ENCODE data around the gene GSAP. TPM values are rescaled to one million over a fixed set of nuclear protein-coding genes. Genes with fewer than 3 reads are reported as not detected.

GSAP gene
- total and polyA plus RNA-seq, 9 of the 15 experiments (the other 6 are each of a cell fraction or from before 2014, with no cell fraction given) = 0.13 TPM; not detected in 8

GRCh38 chr7:77316219-77316978, 99.8 kb downstream of the GSAP start:
- H3K27me3 ChIP-seq (ENCODE audit: control insufficient read depth in 2 of 2, insufficient read depth in 2 of 2, low read length in 2 of 2) = peaks cover 10 to 11% of the 10 kb centered on the region in 2 experiments; a peak in 3 of 5 replicates
- in situ Hi-C loops (cut with MboI) = no loop called here
- intact Hi-C loops (cut with micrococcal nuclease) = no loop called here
- H3K4me3 ChIP-seq = no peak overlapping the region
- no peaks in the 10 kb centered on the region for H3K4me1 ChIP-seq (replicated peaks in 1 of 2; ENCODE audit: control insufficient read depth in 2 of 2, insufficient read depth in 2 of 2, low read length in 2 of 2)
- DNase-seq (ENCODE audit: extremely low read depth in 1 of 4, low spot score in 3 of 4) (no peak), FAIRE-seq (no peak), ATAC-seq (no peak)
- H3K9me1 ChIP-seq (ENCODE audit: control insufficient read depth, insufficient read depth, low read length) = no peaks in the 10 kb centered on the region
- POLR2A ChIA-PET = interaction anchor here (1.5 kb wide), 1 partner anchor 11 kb away, joined by 3 read pairs; no protein-coding TSS in a partner anchor
- no peak overlapping the region for H2AFZ ChIP-seq (ENCODE audit: low read depth, low read length)
- no peak overlapping the region for H3K27ac ChIP-seq (ENCODE audit: extremely low read depth, low read depth, low read length)
- H3K79me2 ChIP-seq (ENCODE audit: control insufficient read depth, insufficient read depth, low read length) = no peaks in the 10 kb centered on the region
- WGBS (ENCODE audit: insufficient coverage, low coverage, missing lambda C conversion rate) = 0% methylated on average over 2 of the region's 2 CpGs
- H3K4me2 ChIP-seq (ENCODE audit: insufficient read depth, low read length) = no peak overlapping the region
- CTCF ChIA-PET (ENCODE audit: low intra/inter-chr PET ratio) = no interaction called here
- no peaks in the 10 kb centered on the region for H4K20me1 ChIP-seq (replicated peaks; ENCODE audit: control insufficient read depth, insufficient read depth, low read length)
- no peak overlapping the region for H3K9ac ChIP-seq (ENCODE audit: insufficient read depth in 1 of 2, low read depth in 2 of 2, low read length in 2 of 2)
- no TSS peak for BruUV-seq (replicated peaks)
- H3K9me3 ChIP-seq (replicated peaks; ENCODE audit: control insufficient read depth, insufficient read depth, low read depth, low read length) = no peaks in the 10 kb centered on the region
- no peaks in the 10 kb centered on the region for H3K36me3 ChIP-seq (ENCODE audit: control insufficient read depth, insufficient read depth, low read length)
- TF ChIP-seq, protein P1, sequence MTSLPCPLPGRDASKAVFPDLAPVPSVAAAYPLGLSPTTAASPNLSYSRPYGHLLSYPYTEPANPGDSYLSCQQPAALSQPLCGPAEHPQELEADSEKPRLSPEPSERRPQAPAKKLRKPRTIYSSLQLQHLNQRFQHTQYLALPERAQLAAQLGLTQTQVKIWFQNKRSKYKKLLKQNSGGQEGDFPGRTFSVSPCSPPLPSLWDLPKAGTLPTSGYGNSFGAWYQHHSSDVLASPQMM (CRISPR knock-in tag; IDR thresholded peaks at IDR 0.05) = no peak
- TF ChIP-seq LARP7 (IDR thresholded peaks at IDR 0.05) (no peak), CHD1 (IDR thresholded peaks at IDR 0.05; ENCODE audit: low read length) (no peak), ZNF444 (CRISPR knock-in tag; IDR thresholded peaks at IDR 0.05) (no peak), XRCC4 (IDR thresholded peaks at IDR 0.05; ENCODE audit: extremely low read depth, insufficient read depth, insufficient read length) (no peak), ZNF592 (IDR thresholded peaks at IDR 0.05) (no peak), RFX7 (CRISPR knock-in tag; IDR thresholded peaks at IDR 0.05) (no peak), ZNF77 (CRISPR knock-in tag; IDR thresholded peaks at IDR 0.05) (no peak)
- TF ChIP-seq, protein P2, sequence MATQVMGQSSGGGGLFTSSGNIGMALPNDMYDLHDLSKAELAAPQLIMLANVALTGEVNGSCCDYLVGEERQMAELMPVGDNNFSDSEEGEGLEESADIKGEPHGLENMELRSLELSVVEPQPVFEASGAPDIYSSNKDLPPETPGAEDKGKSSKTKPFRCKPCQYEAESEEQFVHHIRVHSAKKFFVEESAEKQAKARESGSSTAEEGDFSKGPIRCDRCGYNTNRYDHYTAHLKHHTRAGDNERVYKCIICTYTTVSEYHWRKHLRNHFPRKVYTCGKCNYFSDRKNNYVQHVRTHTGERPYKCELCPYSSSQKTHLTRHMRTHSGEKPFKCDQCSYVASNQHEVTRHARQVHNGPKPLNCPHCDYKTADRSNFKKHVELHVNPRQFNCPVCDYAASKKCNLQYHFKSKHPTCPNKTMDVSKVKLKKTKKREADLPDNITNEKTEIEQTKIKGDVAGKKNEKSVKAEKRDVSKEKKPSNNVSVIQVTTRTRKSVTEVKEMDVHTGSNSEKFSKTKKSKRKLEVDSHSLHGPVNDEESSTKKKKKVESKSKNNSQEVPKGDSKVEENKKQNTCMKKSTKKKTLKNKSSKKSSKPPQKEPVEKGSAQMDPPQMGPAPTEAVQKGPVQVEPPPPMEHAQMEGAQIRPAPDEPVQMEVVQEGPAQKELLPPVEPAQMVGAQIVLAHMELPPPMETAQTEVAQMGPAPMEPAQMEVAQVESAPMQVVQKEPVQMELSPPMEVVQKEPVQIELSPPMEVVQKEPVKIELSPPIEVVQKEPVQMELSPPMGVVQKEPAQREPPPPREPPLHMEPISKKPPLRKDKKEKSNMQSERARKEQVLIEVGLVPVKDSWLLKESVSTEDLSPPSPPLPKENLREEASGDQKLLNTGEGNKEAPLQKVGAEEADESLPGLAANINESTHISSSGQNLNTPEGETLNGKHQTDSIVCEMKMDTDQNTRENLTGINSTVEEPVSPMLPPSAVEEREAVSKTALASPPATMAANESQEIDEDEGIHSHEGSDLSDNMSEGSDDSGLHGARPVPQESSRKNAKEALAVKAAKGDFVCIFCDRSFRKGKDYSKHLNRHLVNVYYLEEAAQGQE (IDR thresholded peaks at IDR 0.05; ENCODE audit: borderline replicate concordance) = no peak
- TF ChIP-seq, protein P2 (CRISPR knock-in tag; IDR thresholded peaks at IDR 0.05; ENCODE audit: low read depth) = no peak
